Measurements from ENCODE around the gene HERPUD1.
A peak's percentile ranks its signal among the peaks of the same experiment; 100 is the strongest.

The HERPUD1 gene

GRCh38 chr16:56965149-56966092 is 33.5 kb downstream of the HERPUD1 start:
- Histone ChIP-seq H2BK15ac (ENCODE audit: low read length) (peak overlapping the region; percentile 7), H2BK120ac (ENCODE audit: low read depth, low read length) (no peak overlapping the region), H2AFZ (ENCODE audit: low read length) (peak overlapping the region; percentile 16), H3K27me3 (ENCODE audit: control insufficient read depth in 3 of 3, insufficient read depth in 3 of 3, low read depth in 1 of 3, low read length in 3 of 3) (peaks cover 0 to 5% (median 0%) of the 10 kb centered on the region in 3 experiments), H2BK5ac (ENCODE audit: low read length) (no peak overlapping the region), H4K91ac (ENCODE audit: low read depth, low read length, poor library complexity) (no peak overlapping the region), H3K79me1 (ENCODE audit: low read depth, low read length) (peaks cover 3% of the 10 kb centered on the region), H3K14ac (ENCODE audit: low read length) (no peak overlapping the region), H4K8ac (ENCODE audit: low read depth, low read length) (no peak overlapping the region), H3K4me2 (ENCODE audit: insufficient read depth, low read length, poor library complexity, severe bottlenecking) (no peak overlapping the region), H3K36me3 (replicated peaks in 1 of 2; ENCODE audit: control insufficient read depth in 2 of 2, insufficient read depth in 2 of 2, low read length in 2 of 2) (no peaks in the 10 kb centered on the region), H2AK5ac (ENCODE audit: low read depth, low read length) (no peak overlapping the region), H3K9me3 (replicated peaks in 1 of 2; ENCODE audit: control insufficient read depth in 2 of 2, insufficient read depth in 1 of 2, low read depth in 1 of 2, low read length in 2 of 2) (no peaks in the 10 kb centered on the region), H3K27ac (replicated peaks; ENCODE audit: low read length) (no peak overlapping the region), H3K23ac (ENCODE audit: low read depth, low read length, poor library complexity) (no peak overlapping the region), H3K9ac (ENCODE audit: low read depth, low read length, poor library complexity) (no peak overlapping the region), H3K4me1 (ENCODE audit: control insufficient read depth in 2 of 2, insufficient read depth in 1 of 2, low read depth in 1 of 2, low read length in 2 of 2) (peaks cover 0 to 2% of the 10 kb centered on the region in 2 donors), H2BK12ac (ENCODE audit: low read length) (no peak overlapping the region), H3K18ac (ENCODE audit: low read length) (no peak overlapping the region), H3K4me3 (ENCODE audit: low read length in 2 of 2) (no peak overlapping the region), H3K4ac (ENCODE audit: low read length) (no peak overlapping the region)
- no peak for DNase-seq (ENCODE audit: low spot score)
- no CpG with 5 or more reads among the region's 12 CpGs for WGBS, 2 donors (ENCODE audit: extremely low coverage in 2 of 2, insufficient read length in 2 of 2, insufficient replicate concordance in 1 of 2)

- Histone ChIP-seq H3K27me3 (ENCODE audit: control insufficient read depth in 3 of 3, insufficient read depth in 3 of 3, low read depth in 1 of 3, low read length in 3 of 3) (peaks cover 0 to 6% (median 0%) of the 10 kb centered on the region in 3 experiments), H3K9ac (ENCODE audit: low read depth, low read length, poor library complexity) (no peak overlapping the region), H3K18ac (ENCODE audit: low read length) (no peak overlapping the region), H3K27ac (replicated peaks; ENCODE audit: low read length) (no peak overlapping the region), H3K36me3 (replicated peaks in 1 of 2; ENCODE audit: control insufficient read depth in 2 of 2, insufficient read depth in 2 of 2, low read length in 2 of 2) (no peaks in the 10 kb centered on the region), H4K8ac (ENCODE audit: low read depth, low read length) (no peak overlapping the region), H3K23ac (ENCODE audit: low read depth, low read length, poor library complexity) (no peak overlapping the region), H3K14ac (ENCODE audit: low read length) (no peak overlapping the region), H2BK120ac (ENCODE audit: low read depth, low read length) (no peak overlapping the region), H3K4me1 (ENCODE audit: control insufficient read depth in 2 of 2, insufficient read depth in 1 of 2, low read depth in 1 of 2, low read length in 2 of 2) (peaks cover 0 to 2% of the 10 kb centered on the region in 2 donors), H3K4me2 (ENCODE audit: insufficient read depth, low read length, poor library complexity, severe bottlenecking) (no peak overlapping the region), H2BK5ac (ENCODE audit: low read length) (no peak overlapping the region), H3K4me3 (ENCODE audit: low read length in 2 of 2) (no peak overlapping the region), H2AFZ (ENCODE audit: low read length) (no peak overlapping the region), H2AK5ac (ENCODE audit: low read depth, low read length) (no peak overlapping the region), H3K79me1 (ENCODE audit: low read depth, low read length) (no peaks in the 10 kb centered on the region), H4K91ac (ENCODE audit: low read depth, low read length, poor library complexity) (no peak overlapping the region), H3K4ac (ENCODE audit: low read length) (no peak overlapping the region), H3K9me3 (replicated peaks in 1 of 2; ENCODE audit: control insufficient read depth in 2 of 2, insufficient read depth in 1 of 2, low read depth in 1 of 2, low read length in 2 of 2) (no peaks in the 10 kb centered on the region), H2BK15ac (ENCODE audit: low read length) (no peak overlapping the region), H2BK12ac (ENCODE audit: low read length) (no peak overlapping the region)
- no peak for DNase-seq (ENCODE audit: low spot score)
- no CpG with 5 or more reads among the region's 3 CpGs for WGBS, 2 donors (ENCODE audit: extremely low coverage in 2 of 2, insufficient read length in 2 of 2, insufficient replicate concordance in 1 of 2)
Measured at GRCh38 chr16:56966093-56966475, 34.1 kb downstream of the HERPUD1 start.

DNA sequence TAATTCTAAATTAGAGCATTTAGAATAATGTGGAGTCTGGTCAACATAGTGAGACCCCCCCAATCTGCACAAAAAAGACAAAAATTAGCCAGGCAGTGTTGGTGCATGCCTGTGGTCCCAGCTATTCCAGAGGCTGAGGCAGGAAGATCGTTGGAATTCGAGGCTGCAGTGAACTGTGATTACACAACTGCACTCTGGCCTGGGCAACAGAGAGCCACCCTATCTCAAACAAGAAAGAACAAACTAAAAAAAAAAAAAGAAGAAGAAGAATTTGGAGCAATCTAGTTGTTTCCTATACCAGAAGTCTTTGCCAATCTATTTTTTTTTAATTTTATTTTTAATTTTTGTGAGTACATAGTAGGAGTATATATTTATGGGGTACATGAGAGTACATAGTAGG is 35.8 kb downstream of the HERPUD1 start:
- H2BK12ac ChIP-seq (ENCODE audit: low read length) = no peak overlapping the region
- no peak overlapping the region for H3K18ac ChIP-seq (ENCODE audit: low read length)
- H3K4me1 ChIP-seq (ENCODE audit: control insufficient read depth in 2 of 2, insufficient read depth in 1 of 2, low read depth in 1 of 2, low read length in 2 of 2) = peaks cover 2 to 5% of the 10 kb centered on the region in 2 donors
- no peak overlapping the region for H2AFZ ChIP-seq (ENCODE audit: low read length)
- H3K4me3 ChIP-seq (ENCODE audit: low read length in 2 of 2) = no peak overlapping the region
- H4K91ac ChIP-seq (ENCODE audit: low read depth, low read length, poor library complexity) = no peak overlapping the region
- H3K79me1 ChIP-seq (ENCODE audit: low read depth, low read length) = no peaks in the 10 kb centered on the region
- H3K4me2 ChIP-seq (ENCODE audit: insufficient read depth, low read length, poor library complexity, severe bottlenecking) = no peak overlapping the region
- no peak overlapping the region for H2BK15ac ChIP-seq (ENCODE audit: low read length)
- no peak overlapping the region for H3K14ac ChIP-seq (ENCODE audit: low read length)
- H3K36me3 ChIP-seq (replicated peaks in 1 of 2; ENCODE audit: control insufficient read depth in 2 of 2, insufficient read depth in 2 of 2, low read length in 2 of 2) = no peaks in the 10 kb centered on the region
- H3K9me3 ChIP-seq (replicated peaks in 1 of 2; ENCODE audit: control insufficient read depth in 2 of 2, insufficient read depth in 1 of 2, low read depth in 1 of 2, low read length in 2 of 2) = peaks cover 0 to 1% of the 10 kb centered on the region in 2 donors
- H3K23ac ChIP-seq (ENCODE audit: low read depth, low read length, poor library complexity) = no peak overlapping the region
- H3K9ac ChIP-seq (ENCODE audit: low read depth, low read length, poor library complexity) = no peak overlapping the region
- H3K4ac ChIP-seq (ENCODE audit: low read length) = no peak overlapping the region
- H3K27me3 ChIP-seq (ENCODE audit: control insufficient read depth in 3 of 3, insufficient read depth in 3 of 3, low read depth in 1 of 3, low read length in 3 of 3) = peaks cover 0 to 13% (median 0%) of the 10 kb centered on the region in 3 experiments
- no peak overlapping the region for H2AK5ac ChIP-seq (ENCODE audit: low read depth, low read length)
- WGBS, 2 donors (ENCODE audit: extremely low coverage in 2 of 2, insufficient read length in 2 of 2, insufficient replicate concordance in 1 of 2) = no CpG with 5 or more reads among the region's 2 CpGs
- H3K27ac ChIP-seq (replicated peaks; ENCODE audit: low read length) = no peak overlapping the region
- H2BK5ac ChIP-seq (ENCODE audit: low read length) = no peak overlapping the region
- no peak overlapping the region for H2BK120ac ChIP-seq (ENCODE audit: low read depth, low read length)
- DNase-seq (ENCODE audit: low spot score) = no peak
- H4K8ac ChIP-seq (ENCODE audit: low read depth, low read length) = no peak overlapping the region

DNA sequence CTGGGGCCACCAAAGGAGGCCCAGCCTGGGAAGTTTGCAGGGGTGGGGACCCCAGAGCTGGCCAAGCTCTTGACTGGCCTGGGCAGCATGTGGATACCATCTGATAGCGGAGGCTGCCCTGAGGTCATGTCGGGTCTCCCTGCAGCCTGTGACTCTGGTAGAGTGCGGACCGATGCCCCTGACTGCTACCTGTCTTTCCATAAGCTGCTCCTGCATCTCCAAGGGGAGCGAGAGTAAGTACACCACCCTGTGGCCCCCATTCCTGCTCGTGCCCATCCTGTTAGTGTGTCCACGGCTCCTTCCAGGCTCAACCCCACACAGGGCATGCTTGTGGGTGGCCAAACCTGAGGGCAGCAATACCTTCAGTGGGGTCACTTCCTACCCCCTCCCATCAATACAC is 37.8 kb downstream of the HERPUD1 start:
- no CpG with 5 or more reads among the region's 7 CpGs for WGBS, 2 donors (ENCODE audit: extremely low coverage in 2 of 2, insufficient read length in 2 of 2, insufficient replicate concordance in 1 of 2)
- no peak overlapping the region for H3K27ac ChIP-seq (replicated peaks; ENCODE audit: low read length)
- no peak overlapping the region for H4K8ac ChIP-seq (ENCODE audit: low read depth, low read length)
- no peak overlapping the region for H3K4me2 ChIP-seq (ENCODE audit: insufficient read depth, low read length, poor library complexity, severe bottlenecking)
- H2AK5ac ChIP-seq (ENCODE audit: low read depth, low read length) = peak overlapping the region; percentile 54
- no peak overlapping the region for H2BK5ac ChIP-seq (ENCODE audit: low read length)
- peaks cover 2 to 4% of the 10 kb centered on the region in 2 donors for H3K4me1 ChIP-seq (ENCODE audit: control insufficient read depth in 2 of 2, insufficient read depth in 1 of 2, low read depth in 1 of 2, low read length in 2 of 2)
- H3K23ac ChIP-seq (ENCODE audit: low read depth, low read length, poor library complexity) = peak overlapping the region; percentile 11
- H3K18ac ChIP-seq (ENCODE audit: low read length) = peak overlapping the region; percentile 83
- no peaks in the 10 kb centered on the region for H3K79me1 ChIP-seq (ENCODE audit: low read depth, low read length)
- no peak for DNase-seq (ENCODE audit: low spot score)
- H2AFZ ChIP-seq (ENCODE audit: low read length) = no peak overlapping the region
- peaks cover 0 to 15% (median 0%) of the 10 kb centered on the region in 3 experiments for H3K27me3 ChIP-seq (ENCODE audit: control insufficient read depth in 3 of 3, insufficient read depth in 3 of 3, low read depth in 1 of 3, low read length in 3 of 3)
- H3K9ac ChIP-seq (ENCODE audit: low read depth, low read length, poor library complexity) = no peak overlapping the region
- no peak overlapping the region for H3K4me3 ChIP-seq (ENCODE audit: low read length in 2 of 2)
- peaks cover 0 to 1% of the 10 kb centered on the region in 2 donors for H3K9me3 ChIP-seq (replicated peaks in 1 of 2; ENCODE audit: control insufficient read depth in 2 of 2, insufficient read depth in 1 of 2, low read depth in 1 of 2, low read length in 2 of 2)
- no peak overlapping the region for H4K91ac ChIP-seq (ENCODE audit: low read depth, low read length, poor library complexity)
- H3K4ac ChIP-seq (ENCODE audit: low read length) = no peak overlapping the region
- H2BK120ac ChIP-seq (ENCODE audit: low read depth, low read length) = no peak overlapping the region
- H2BK15ac ChIP-seq (ENCODE audit: low read length) = peak overlapping the region; percentile 50
- no peak overlapping the region for H2BK12ac ChIP-seq (ENCODE audit: low read length)
- H3K36me3 ChIP-seq (replicated peaks in 1 of 2; ENCODE audit: control insufficient read depth in 2 of 2, insufficient read depth in 2 of 2, low read length in 2 of 2) = no peaks in the 10 kb centered on the region
- no peak overlapping the region for H3K14ac ChIP-seq (ENCODE audit: low read length)
